Vagina (tissue), 2 donors: ENCODE data around the gene TP73. TPM values are rescaled to one million over a fixed set of nuclear protein-coding genes. Genes with fewer than 3 reads are reported as not detected.

Source experiments
- DNase-seq, 2 donors: peaks; one replicate each; pipeline ENCODE4 v3.0.0-alpha.2; 2017; ENCODE audit errors: extremely low spot score in 2 of 2
- H3K27ac ChIP-seq: fragments of 200-600 bp; sonication (generic); one replicate; pipeline ENCODE4 v1.5.1; 2019
- H3K27me3 ChIP-seq: fragments of 200-600 bp; sonication (generic); one replicate; pipeline ENCODE4 v1.5.1; 2019
- H3K36me3 ChIP-seq, 2 donors: fragments of 200-600 bp; sonication (generic); one replicate each; pipeline ENCODE4 v1.5.1; 2017 to 2019
- H3K4me1 ChIP-seq: fragments of 200-600 bp; sonication (generic); one replicate; pipeline ENCODE4 v1.5.1; 2019
- H3K4me3 ChIP-seq, 2 donors: fragments of 200-600 bp; sonication (generic); 1 replicate in 1 of 2; 2 replicates in 1 of 2; pipeline ENCODE4 v1.5.1; 2016 to 2019
- H3K9me3 ChIP-seq: fragments of 200-600 bp; sonication (generic); one replicate; pipeline ENCODE4 v1.5.1; 2019
- CTCF ChIP-seq, 3 experiments: fragments of 450-650 bp in 2 of 3; fragments of 200-600 bp in 1 of 3; sonication (generic) in 1 of 3; IDR thresholded peaks; one replicate each; pipeline ENCODE4 v1.5.1; 2017 to 2019; ENCODE audit warnings: antibody characterized with exemption in 3 of 3, mild to moderate bottlenecking in 2 of 3, moderate library complexity in 2 of 3
- POLR2A ChIP-seq, 2 donors: fragments of 450-650 bp; IDR thresholded peaks; one replicate each; pipeline ENCODE4 v1.6.1; 2017; ENCODE audit warnings: antibody characterized with exemption in 2 of 2, mild to moderate bottlenecking in 2 of 2, moderate library complexity in 2 of 2
- POLR2AphosphoS5 ChIP-seq, 2 donors: sonication (generic); formaldehyde crosslinking; IDR thresholded peaks; one replicate each; pipeline ENCODE4 v1.9.0; 2017; ENCODE audit warnings: antibody characterized with exemption in 2 of 2, mild to moderate bottlenecking in 2 of 2, low read depth in 1 of 2; ENCODE audit not compliant: insufficient read depth in 1 of 2
- intact Hi-C: fragments of 100-400 bp; cut with DNase I; formaldehyde crosslinking; loops from one replicate; pipeline ENCODE4 v1.15.1; 2023
- total RNA-seq: library from RNA; depleted of rRNA; stranded (reverse); fragments of >200 nt; gene quantifications from one replicate; pipeline ENCODE4 v1.2.3, GENCODE V29; 2016

The TP73 gene
- total RNA-seq, 1 donor from 2014 or later = 8.1 TPM

DNA sequence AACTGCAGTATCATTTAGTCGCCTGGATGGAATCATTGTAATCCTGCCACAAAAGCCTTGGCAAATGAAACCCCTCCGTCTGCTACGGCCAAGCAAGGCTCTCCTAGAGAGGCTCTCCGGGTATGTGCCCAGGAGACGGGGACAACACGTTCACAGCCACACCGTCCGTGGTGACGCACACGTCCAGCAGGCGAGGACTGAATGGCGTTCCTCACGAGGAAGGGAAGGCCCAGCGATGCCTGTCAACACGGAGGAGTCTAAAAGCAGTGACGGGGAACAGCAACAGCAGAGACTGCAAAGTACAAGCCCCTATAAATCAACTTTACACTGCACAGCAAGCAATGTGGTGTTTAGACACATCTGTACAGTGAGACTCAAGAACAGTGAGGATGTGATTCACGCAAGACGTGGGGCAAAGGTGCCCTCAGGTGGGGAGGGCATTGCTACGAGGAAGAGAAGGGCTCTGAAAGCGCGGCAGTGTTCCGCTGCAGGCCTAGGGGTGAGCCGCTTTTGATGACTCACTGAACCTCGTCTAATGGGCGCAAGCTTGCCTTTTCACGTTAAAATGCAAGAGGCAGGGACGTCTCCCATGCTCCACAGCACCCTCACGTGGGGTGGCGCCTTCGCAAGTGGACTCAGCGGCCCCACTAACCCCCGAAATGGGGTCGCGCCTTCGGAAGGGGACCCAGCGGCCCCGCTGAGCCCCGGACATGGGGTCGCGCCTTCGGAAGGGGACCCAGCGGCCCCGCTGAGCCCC lies 9.2 kb upstream of the TP73 start:
- Histone ChIP-seq H3K4me3 (no peak overlapping the region), H3K27ac (no peak overlapping the region), H3K36me3 (peaks cover 0 to 10% of the 10 kb centered on the region in 2 donors), H3K27me3 (no peaks in the 10 kb centered on the region), H3K4me1 (no peaks in the 10 kb centered on the region), H3K9me3 (no peaks in the 10 kb centered on the region)
- DNase-seq = no peak
- TF ChIP-seq POLR2A (IDR thresholded peaks at IDR 0.05) (no peak), CTCF (IDR thresholded peaks at IDR 0.05) (no peak), POLR2AphosphoS5 (IDR thresholded peaks at IDR 0.05; ENCODE audit: insufficient read depth in 1 of 2, low read depth in 1 of 2) (no peak)
- intact Hi-C loops = no loop called here

DNA sequence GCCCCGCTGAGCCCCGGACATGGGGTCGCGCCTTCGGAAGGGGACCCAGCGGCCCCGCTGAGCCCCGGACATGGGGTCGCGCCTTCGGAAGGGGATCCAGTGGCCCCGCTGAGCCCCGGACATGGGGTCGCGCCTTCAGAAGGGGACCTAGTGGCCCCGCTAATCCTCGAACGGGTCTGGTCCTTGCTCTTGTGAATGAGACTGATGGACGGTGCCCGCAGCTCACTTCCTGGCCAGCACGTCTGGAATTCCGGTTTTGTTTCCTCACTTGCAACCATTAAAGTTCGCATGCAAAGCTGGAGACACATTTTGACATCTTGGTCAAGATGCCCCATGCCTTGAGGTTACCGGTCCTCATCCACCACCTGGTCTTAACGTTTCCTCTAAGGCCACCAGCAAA lies 8.0 kb upstream of the TP73 start:
- H3K36me3 ChIP-seq = no peaks in the 10 kb centered on the region
- intact Hi-C loops = no loop called here
- H3K9me3 ChIP-seq = no peaks in the 10 kb centered on the region
- peaks cover 11% of the 10 kb centered on the region for H3K4me1 ChIP-seq
- H3K27ac ChIP-seq = no peak overlapping the region
- DNase-seq = no peak
- H3K4me3 ChIP-seq = no peak overlapping the region
- TF ChIP-seq CTCF (IDR thresholded peaks at IDR 0.05) = no peak
- no peak for TF ChIP-seq POLR2AphosphoS5 (IDR thresholded peaks at IDR 0.05; ENCODE audit: insufficient read depth in 1 of 2, low read depth in 1 of 2)
- no peaks in the 10 kb centered on the region for H3K27me3 ChIP-seq

GRCh38 chr1:3645247-3645646 lies 7.1 kb upstream of the TP73 start:
- Histone ChIP-seq H3K9me3 (no peaks in the 10 kb centered on the region), H3K36me3 (no peaks in the 10 kb centered on the region), H3K27me3 (no peaks in the 10 kb centered on the region), H3K4me3 (no peak overlapping the region), H3K4me1 (peaks cover 14% of the 10 kb centered on the region), H3K27ac (no peak overlapping the region)
- no peak for TF ChIP-seq POLR2AphosphoS5 (IDR thresholded peaks at IDR 0.05; ENCODE audit: insufficient read depth in 1 of 2, low read depth in 1 of 2)
- TF ChIP-seq CTCF (IDR thresholded peaks at IDR 0.05) = no peak
- TF ChIP-seq POLR2A (IDR thresholded peaks at IDR 0.05) = no peak
- intact Hi-C loops = no loop called here
- no peak for DNase-seq

- no peak overlapping the region for H3K27ac ChIP-seq
- H3K27me3 ChIP-seq = peaks cover 3% of the 10 kb centered on the region
- no peaks in the 10 kb centered on the region for H3K36me3 ChIP-seq
- H3K4me1 ChIP-seq = peaks cover 20% of the 10 kb centered on the region
- TF ChIP-seq POLR2AphosphoS5 (IDR thresholded peaks at IDR 0.05; ENCODE audit: insufficient read depth in 1 of 2, low read depth in 1 of 2) (no peak), POLR2A (IDR thresholded peaks at IDR 0.05) (no peak), CTCF (IDR thresholded peaks at IDR 0.05) (no peak)
- no peaks in the 10 kb centered on the region for H3K9me3 ChIP-seq
- no peak for DNase-seq
- intact Hi-C loops = no loop called here
- no peak overlapping the region for H3K4me3 ChIP-seq
These were observed 6.5 kb upstream of the TP73 start for GRCh38 chr1:3645666-3646355.

DNA sequence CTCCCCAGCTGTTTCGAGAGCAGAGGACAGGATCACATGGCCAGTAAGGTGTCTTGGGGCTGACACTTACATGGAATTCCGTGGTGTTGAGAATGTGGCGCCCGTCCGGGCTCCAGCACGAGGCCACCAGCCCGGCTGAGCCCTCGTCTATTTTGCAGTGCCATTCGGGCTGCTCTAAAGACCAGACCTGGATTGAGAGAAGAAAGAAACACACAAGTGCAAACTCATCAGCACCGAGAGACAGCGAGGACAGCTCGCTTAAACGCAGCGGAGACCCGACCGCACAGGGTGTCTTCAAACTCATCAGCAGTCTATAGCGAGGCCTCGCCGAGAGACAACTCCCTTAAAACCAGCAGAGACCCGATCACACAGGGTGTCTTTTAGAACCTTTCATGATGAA lies 5.7 kb upstream of the TP73 start:
- Histone ChIP-seq H3K27ac (no peak overlapping the region), H3K4me3 (no peak overlapping the region), H3K36me3 (no peaks in the 10 kb centered on the region), H3K27me3 (peaks cover 11% of the 10 kb centered on the region), H3K9me3 (no peaks in the 10 kb centered on the region), H3K4me1 (peaks cover 27% of the 10 kb centered on the region)
- intact Hi-C loops = no loop called here
- no peak for TF ChIP-seq POLR2A (IDR thresholded peaks at IDR 0.05)
- no peak for DNase-seq
